GM18907 (cell line): Measurements from ENCODE around the gene INSR.
"Not testable (repeated sequence)": the region's sequence is repeated elsewhere in the genome, so short reads cannot be mapped to it uniquely, and the experiment has no call there.

Experiments
- ATAC-seq: cut with Tn5 transposase; IDR thresholded peaks from one replicate; pipeline ENCODE4 v1.9.1; 2021; ENCODE audit warnings: mild to moderate bottlenecking, moderate library complexity; ENCODE audit not compliant: unreplicated experiment

INSR gene

GRCh38 chr19:7147119-7147675 lies 147.0 kb downstream of the INSR start:
- ATAC-seq: peak; percentile 49

GRCh38 chr19:7146086-7146485 lies 148.1 kb downstream of the INSR start:
- not testable (repeated sequence) for ATAC-seq

- ATAC-seq: no peak
Observed at GRCh38 chr19:7145494-7145893, 148.7 kb downstream of the INSR start.

- no peak for ATAC-seq
Observed at GRCh38 chr19:7142771-7143170, 151.4 kb downstream of the INSR start.

- no peak for ATAC-seq
Observed at GRCh38 chr19:7140137-7140536, 154.1 kb downstream of the INSR start.

- no peak for ATAC-seq
Observed at GRCh38 chr19:7139095-7139494, 155.1 kb downstream of the INSR start.

- ATAC-seq: no peak
Observed at GRCh38 chr19:7138402-7138801, 155.8 kb downstream of the INSR start.

- ATAC-seq: no peak
Observed at GRCh38 chr19:7137120-7137519, 157.1 kb downstream of the INSR start.

- ATAC-seq: no peak
Observed at GRCh38 chr19:7132054-7132453, 162.2 kb downstream of the INSR start.

- ATAC-seq: no peak
Observed at GRCh38 chr19:7130043-7130442, 164.2 kb downstream of the INSR start.

GRCh38 chr19:7126132-7126531 lies 168.1 kb downstream of the INSR start:
- no peak for ATAC-seq

GRCh38 chr19:7125221-7125620 lies 169.0 kb downstream of the INSR start:
- no peak for ATAC-seq

- ATAC-seq: no peak
Observed at GRCh38 chr19:7124782-7125181, 169.4 kb downstream of the INSR start.

GRCh38 chr19:7122701-7123100 lies 171.5 kb downstream of the INSR start:
- no peak for ATAC-seq

GRCh38 chr19:7120499-7120898 lies 173.7 kb downstream of the INSR start:
- ATAC-seq: no peak

- ATAC-seq: no peak
Observed at GRCh38 chr19:7119582-7119981, 174.6 kb downstream of the INSR start.

- ATAC-seq: no peak
Observed at GRCh38 chr19:7117248-7117647, 177.0 kb downstream of the INSR start.

- no peak for ATAC-seq
Observed at GRCh38 chr19:7115721-7116120, 178.5 kb downstream of the INSR start.

GRCh38 chr19:7113233-7113632 lies 181.0 kb downstream of the INSR start:
- ATAC-seq: no peak

GRCh38 chr19:7112675-7113074 lies 181.5 kb downstream of the INSR start:
- ATAC-seq: no peak

- no peak for ATAC-seq
Observed at GRCh38 chr19:7109678-7110289, 184.4 kb downstream of the INSR start.

GRCh38 chr19:7106711-7107657 lies 187.2 kb downstream of the INSR start:
- ATAC-seq: no peak
